Measurements from ENCODE around the gene SMG7.
"Not testable (repeated sequence)": the region's sequence is repeated elsewhere in the genome, so short reads cannot be mapped to it uniquely, and the experiment has no call there.

SMG7 gene, protein sequence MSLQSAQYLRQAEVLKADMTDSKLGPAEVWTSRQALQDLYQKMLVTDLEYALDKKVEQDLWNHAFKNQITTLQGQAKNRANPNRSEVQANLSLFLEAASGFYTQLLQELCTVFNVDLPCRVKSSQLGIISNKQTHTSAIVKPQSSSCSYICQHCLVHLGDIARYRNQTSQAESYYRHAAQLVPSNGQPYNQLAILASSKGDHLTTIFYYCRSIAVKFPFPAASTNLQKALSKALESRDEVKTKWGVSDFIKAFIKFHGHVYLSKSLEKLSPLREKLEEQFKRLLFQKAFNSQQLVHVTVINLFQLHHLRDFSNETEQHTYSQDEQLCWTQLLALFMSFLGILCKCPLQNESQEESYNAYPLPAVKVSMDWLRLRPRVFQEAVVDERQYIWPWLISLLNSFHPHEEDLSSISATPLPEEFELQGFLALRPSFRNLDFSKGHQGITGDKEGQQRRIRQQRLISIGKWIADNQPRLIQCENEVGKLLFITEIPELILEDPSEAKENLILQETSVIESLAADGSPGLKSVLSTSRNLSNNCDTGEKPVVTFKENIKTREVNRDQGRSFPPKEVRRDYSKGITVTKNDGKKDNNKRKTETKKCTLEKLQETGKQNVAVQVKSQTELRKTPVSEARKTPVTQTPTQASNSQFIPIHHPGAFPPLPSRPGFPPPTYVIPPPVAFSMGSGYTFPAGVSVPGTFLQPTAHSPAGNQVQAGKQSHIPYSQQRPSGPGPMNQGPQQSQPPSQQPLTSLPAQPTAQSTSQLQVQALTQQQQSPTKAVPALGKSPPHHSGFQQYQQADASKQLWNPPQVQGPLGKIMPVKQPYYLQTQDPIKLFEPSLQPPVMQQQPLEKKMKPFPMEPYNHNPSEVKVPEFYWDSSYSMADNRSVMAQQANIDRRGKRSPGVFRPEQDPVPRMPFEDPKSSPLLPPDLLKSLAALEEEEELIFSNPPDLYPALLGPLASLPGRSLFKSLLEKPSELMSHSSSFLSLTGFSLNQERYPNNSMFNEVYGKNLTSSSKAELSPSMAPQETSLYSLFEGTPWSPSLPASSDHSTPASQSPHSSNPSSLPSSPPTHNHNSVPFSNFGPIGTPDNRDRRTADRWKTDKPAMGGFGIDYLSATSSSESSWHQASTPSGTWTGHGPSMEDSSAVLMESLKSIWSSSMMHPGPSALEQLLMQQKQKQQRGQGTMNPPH

GRCh38 chr1:183472488-183473216 lies at the start of gene SMG7:
TSS of gene SMG7 (plus strand) at chr1:183472499. CDS start at chr1:183472621, 122 bp downstream.
- FAIRE-seq: no peak

DNA sequence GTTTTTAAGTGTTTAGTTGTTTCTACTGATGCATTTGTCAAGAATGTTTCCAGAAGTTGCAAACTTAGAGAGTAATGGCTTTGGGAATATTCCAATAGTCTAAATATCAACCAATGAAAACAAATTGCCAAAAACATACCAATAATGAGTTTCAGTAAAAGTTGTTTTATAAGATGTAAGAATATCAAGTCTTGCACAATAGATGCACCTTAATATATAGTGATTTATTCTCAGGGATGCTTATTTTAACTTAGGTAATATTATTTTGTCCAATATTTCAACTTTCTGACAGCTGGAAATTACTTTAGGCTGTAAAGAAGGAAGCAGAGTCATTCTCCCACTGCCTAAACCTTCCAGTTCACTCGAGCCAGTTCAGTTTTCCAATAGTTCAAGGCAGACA lies 48.8 kb upstream of the SMG7 start:
- no peak for FAIRE-seq

DNA sequence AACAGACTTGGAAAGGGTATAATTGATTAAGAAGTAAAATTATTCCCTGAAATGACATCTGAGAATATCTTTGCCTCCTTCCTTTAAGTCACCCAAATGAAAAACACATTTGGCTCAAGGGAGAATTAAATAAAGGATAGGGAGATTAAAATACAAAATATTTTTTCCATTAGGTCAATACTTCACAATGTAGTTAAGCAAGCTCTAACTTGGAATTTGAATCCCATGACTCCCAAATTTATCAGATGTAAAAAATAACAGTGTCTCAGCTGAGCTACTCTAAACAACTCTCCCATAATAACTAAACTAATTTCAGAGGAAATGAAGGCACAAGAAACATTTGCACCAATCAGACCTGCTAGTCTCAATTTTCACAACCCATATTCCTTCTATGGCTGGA lies 47.6 kb upstream of the SMG7 start:
- FAIRE-seq: no peak

- FAIRE-seq: not testable (repeated sequence)
Measured at GRCh38 chr1:183427591-183427990, 44.7 kb upstream of the SMG7 start.

GRCh38 chr1:183431840-183432547 lies 40.3 kb upstream of the SMG7 start:
- no peak for FAIRE-seq

DNA sequence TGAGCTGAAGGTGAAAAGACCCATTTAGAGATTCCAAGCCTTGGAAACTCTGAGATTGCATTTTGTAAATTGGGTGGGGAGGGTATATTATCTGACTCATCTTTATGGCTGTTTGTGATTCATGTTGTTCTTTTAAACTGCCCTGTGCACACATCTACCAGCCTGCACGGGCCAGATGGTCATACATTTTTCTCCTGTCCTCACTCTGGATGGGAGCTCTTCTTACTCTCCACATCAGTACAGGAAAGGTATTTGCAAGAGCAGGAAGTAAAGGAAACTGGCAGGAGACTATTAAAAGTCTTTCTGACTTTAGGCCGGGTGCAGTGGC lies 39.8 kb upstream of the SMG7 start:
- FAIRE-seq: no peak

DNA sequence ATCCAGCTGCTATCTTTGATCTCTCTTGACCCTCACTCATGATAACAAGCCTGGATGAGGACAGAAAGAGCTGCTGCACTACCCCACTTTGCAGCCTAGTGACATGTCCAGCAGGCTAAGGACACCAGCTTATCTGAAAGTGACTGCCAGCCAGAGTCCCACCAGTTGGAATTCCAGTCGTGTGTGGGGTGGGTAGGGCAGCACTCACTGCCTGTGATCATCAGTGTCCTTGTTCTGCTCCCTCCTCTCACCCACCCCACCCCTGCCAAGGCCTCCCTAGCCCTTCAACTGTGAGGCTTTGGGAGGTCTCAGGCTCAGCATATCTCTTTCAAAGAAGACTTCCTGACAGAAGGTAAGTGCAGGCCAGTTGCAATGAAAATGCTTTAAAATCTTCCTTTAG lies 38.6 kb upstream of the SMG7 start:
- no peak for FAIRE-seq

GRCh38 chr1:183435497-183435896 lies 36.8 kb upstream of the SMG7 start:
- no peak for FAIRE-seq

GRCh38 chr1:183438060-183438459 lies 34.2 kb upstream of the SMG7 start:
- no peak for FAIRE-seq

- FAIRE-seq: no peak
Measured at GRCh38 chr1:183443011-183443410, 29.3 kb upstream of the SMG7 start.

DNA sequence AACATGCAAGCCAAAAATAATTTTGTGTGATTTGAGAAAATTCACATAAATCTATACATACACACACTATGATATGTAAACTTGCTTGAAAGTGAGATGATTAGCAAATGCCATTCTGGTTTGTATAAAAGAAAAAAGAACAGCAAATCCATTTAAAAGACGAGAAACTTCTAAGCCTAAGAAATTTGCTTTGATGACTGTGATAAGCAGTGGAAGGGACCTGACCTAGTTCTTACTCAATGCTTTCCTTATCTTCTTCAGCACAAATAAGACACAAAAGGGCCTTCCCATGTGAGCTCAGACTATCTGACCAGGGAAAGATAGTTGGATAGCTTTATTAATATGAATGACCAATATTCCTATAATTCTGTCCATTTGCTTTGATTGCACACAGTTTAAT lies 28.8 kb upstream of the SMG7 start:
- no peak for FAIRE-seq

DNA sequence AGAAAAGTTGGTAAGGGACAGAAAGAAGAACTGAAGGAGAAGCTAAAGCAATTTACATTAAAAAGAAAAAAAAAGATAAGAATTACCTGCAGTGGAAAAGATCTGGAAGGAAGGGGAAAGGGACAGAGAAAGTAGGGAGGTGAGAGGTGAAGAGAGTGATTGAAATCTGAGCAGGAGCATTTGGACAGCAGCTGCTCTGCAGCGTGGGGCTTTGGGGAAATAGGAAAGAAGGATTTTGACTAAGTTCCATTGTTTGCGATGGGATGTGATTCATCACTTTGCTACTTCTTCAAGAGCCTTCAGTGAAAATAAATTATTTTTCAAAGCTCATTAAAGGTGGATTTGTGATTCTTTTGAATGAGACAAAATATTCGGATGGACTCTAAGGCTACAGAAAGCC lies 28.1 kb upstream of the SMG7 start:
- FAIRE-seq: no peak

DNA sequence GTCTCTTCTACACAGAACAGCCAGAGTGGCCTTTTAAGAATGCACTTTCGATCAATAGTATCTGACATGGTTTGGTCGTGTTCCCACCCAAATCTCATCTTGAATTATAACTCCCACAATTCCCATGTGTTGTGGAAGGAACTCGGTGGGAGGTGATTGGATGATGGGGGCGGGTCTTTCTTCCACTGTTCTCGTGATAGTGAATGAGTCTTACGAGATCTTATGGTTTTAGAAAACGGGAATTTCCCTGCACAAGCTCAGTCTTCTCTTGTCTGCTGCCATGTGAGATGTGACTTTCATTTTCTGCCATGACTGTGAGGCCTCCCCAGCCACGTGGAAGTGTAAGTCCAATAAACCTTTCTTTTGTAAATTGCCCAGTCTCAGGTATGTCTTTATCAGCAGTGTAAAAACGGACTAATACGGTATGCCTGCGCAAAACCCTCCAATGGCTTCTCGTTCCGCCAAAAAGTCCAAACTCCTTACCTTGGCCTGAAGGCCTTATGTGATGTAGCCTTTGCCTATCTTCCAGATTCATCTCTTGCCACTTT lies 23.0 kb upstream of the SMG7 start:
- FAIRE-seq: no peak

DNA sequence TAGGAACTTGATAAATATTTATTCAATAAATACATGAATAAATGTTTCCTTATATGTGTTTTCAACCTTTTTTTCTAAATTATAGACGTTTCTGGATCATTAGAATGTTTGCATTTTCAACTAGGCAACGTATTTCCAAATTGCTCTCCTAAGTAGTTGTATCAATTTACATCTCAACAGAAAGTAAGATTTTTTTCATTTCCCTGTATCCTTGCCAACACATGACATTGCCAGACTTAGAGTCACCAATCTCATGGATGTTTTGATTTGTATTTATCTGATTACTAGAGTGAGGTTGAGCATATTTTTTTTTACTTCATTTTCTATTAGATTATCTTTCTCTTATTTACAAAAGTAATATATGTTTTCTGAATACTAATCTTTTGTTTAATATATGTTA lies 22.2 kb upstream of the SMG7 start:
- FAIRE-seq: no peak

DNA sequence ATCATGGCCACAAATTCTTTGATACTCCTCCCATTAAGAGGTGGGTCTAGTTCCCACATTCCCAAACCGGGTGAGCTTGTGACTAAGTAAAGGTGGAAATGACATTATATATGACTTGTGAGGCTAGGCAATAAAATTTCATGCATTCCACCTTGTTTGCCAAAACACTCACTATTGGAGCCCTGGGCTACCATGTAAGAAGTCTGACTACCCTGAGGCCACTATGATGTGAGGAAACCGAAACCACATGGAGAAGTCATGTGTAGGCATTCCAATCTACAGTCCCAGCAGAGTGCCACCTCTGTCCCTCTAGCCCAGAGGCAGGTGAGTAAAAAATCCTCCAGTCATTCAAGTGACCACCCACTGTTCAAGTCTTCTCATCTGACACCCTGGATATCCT lies 17.9 kb upstream of the SMG7 start:
- no peak for FAIRE-seq

DNA sequence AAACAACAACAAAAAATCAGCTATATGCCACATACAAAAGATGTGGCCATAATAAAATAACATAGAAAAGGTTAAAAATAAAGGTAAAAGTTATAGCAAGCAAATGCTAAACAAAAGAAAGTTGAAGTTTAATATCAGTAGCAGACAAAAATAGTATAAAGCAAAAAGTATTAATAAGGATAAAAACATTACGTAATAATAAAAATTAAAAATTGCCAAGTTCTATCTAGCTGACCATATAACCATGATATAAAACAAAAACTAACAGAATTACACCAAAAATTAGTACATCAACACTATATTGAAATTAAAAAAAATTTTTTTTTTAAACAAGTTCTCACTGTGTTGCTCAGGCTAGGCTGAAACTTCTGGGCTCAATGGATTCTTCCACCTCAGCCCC lies 15.5 kb upstream of the SMG7 start:
- FAIRE-seq: peak; percentile 15

DNA sequence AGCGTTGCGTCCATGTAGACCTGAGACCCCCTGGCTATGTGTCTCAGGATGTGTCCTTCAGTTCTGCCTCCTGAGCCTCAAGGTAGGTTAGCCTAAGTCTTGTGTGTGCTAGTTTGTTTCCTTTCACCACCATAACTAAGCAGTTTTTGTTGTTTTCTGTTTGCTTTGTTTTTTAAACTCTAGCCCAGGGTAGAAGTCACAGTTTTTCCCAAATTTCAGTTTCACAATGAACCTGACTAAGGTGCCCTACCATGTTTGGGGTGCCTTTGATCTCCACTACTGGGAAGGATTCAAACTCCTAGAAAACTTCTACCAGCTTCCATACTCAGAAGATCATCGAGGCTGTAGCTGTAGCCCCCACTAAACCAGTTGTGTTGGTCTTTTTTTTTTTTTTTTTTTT lies 14.8 kb upstream of the SMG7 start:
- FAIRE-seq: no peak

DNA sequence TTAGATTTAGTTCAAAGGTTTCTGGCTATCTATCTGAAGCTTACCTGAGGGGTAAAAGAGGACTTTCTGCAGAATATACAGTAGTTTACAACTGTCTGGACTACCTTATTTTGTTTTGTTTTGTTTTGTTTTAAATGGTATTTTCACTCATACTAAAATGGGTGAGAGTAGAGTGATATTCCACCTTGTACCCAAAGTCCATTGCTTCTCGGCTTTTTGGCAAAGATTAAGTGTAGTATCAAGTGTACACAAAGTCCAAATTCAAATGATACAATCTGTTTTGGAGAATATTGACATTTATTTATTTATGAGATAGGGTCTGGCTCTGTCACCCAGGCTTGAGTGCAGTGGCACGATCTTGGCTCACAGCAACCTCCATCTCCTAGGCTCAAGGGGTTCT lies 11.7 kb upstream of the SMG7 start:
- FAIRE-seq: no peak

GRCh38 chr1:183461350-183461749 lies 10.9 kb upstream of the SMG7 start:
- FAIRE-seq: no peak

GRCh38 chr1:183463566-183463965 lies 8.7 kb upstream of the SMG7 start:
- no peak for FAIRE-seq

DNA sequence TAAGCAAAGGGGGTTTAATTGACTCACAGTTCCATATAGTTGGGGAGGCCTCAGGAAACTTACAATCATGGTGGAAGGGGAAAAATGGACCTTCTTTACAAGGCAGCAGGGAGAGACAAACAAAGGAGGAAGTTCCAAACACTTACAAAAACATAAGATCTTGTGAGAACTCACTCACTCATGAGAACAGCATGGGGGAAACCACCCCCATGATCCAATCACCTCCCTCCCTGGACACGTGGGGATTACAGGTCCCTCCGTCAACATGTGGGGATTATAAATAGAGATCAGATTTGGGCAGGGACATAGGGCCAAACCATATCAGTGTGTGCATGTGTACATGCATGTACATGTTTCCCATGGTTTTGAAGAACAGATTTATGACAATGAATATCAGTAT lies 5.5 kb upstream of the SMG7 start:
- no peak for FAIRE-seq

- no peak for FAIRE-seq
Measured at GRCh38 chr1:183467687-183468086, 4.6 kb upstream of the SMG7 start.

Data from endometrium (tissue), 2 donors.